Neural progenitor cell (in vitro differentiated cells): Measurements from ENCODE around the gene TLE1. TPM values are rescaled to one million over a fixed set of nuclear protein-coding genes. Genes with fewer than 3 reads are reported as not detected.

Source experiments
- DNase-seq: peaks from one replicate; pipeline ENCODE4 v3.0.0-alpha.2; 2016; ENCODE audit warnings: low spot score
- H2AFZ ChIP-seq: fragments of 200-600 bp; sonication (generic); replicated peaks from 2 replicates; pipeline ENCODE4 v1.6.1; 2016; ENCODE audit warnings: antibody characterized with exemption
- H3F3A ChIP-seq: fragments of 200-600 bp; sonication (generic); 2 replicates; pipeline ENCODE4 v1.6.1; 2016; ENCODE audit warnings: antibody characterized with exemption, low read depth
- H3K27ac ChIP-seq: fragments of 200-600 bp; sonication (generic); 2 replicates; pipeline ENCODE4 v1.5.1; 2016; ENCODE audit warnings: mild to moderate bottlenecking
- H3K27me3 ChIP-seq: fragments of 200-600 bp; sonication (generic); 2 replicates; pipeline ENCODE4 v1.6.1; 2016; ENCODE audit warnings: mild to moderate bottlenecking, moderate library complexity
- H3K36me3 ChIP-seq: fragments of 200-600 bp; sonication (generic); 2 replicates; pipeline ENCODE4 v1.5.1; 2016
- H3K4me1 ChIP-seq: fragments of 200-600 bp; sonication (generic); 2 replicates; pipeline ENCODE4 v1.6.1; 2016; ENCODE audit warnings: mixed run types
- H3K4me2 ChIP-seq: fragments of 200-600 bp; sonication (generic); 2 replicates; pipeline ENCODE4 v1.6.1; 2016
- H3K4me3 ChIP-seq: fragments of 200-600 bp; sonication (generic); 2 replicates; pipeline ENCODE4 v1.5.1; 2016
- H3K79me2 ChIP-seq: fragments of 200-600 bp; sonication (generic); 2 replicates; pipeline ENCODE4 v1.6.1; 2016; ENCODE audit warnings: low read depth
- H3K9ac ChIP-seq: fragments of 200-600 bp; sonication (generic); 2 replicates; pipeline ENCODE4 v1.6.1; 2016
- H3K9me3 ChIP-seq: fragments of 200-600 bp; sonication (generic); 2 replicates; pipeline ENCODE4 v1.5.1; 2016; ENCODE audit warnings: low read depth
- H4K20me1 ChIP-seq: fragments of 200-600 bp; sonication (generic); 2 replicates; pipeline ENCODE4 v1.6.1; 2016; ENCODE audit warnings: low read depth
- H3K27ac Mint-ChIP-seq: 3 replicates; pipeline ENCODE4 v1.8.0; 2021; ENCODE audit warnings: mixed read lengths
- H3K27me3 Mint-ChIP-seq: 2 replicates; pipeline ENCODE4 v1.8.0; 2022; ENCODE audit warnings: low read depth, mild to moderate bottlenecking, inconsistent platforms, moderate library complexity, mixed read lengths; ENCODE audit not compliant: insufficient read depth
- H3K36me3 Mint-ChIP-seq: 3 replicates; pipeline ENCODE4 v1.8.0; 2021; ENCODE audit warnings: mixed read lengths
- H3K4me1 Mint-ChIP-seq: 3 replicates; pipeline ENCODE4 v1.8.0; 2021; ENCODE audit warnings: mixed read lengths
- H3K4me3 Mint-ChIP-seq: 3 replicates; pipeline ENCODE4 v1.8.0; 2021; ENCODE audit warnings: mild to moderate bottlenecking, moderate library complexity, mixed read lengths
- H3K9me3 Mint-ChIP-seq: 3 replicates; pipeline ENCODE4 v1.8.0; 2020; ENCODE audit warnings: mixed read lengths
- CTCF ChIP-seq: fragments of 200-600 bp; sonication (generic); IDR thresholded peaks from 2 replicates; pipeline ENCODE4 v1.5.1; 2017; ENCODE audit warnings: antibody characterized with exemption, mild to moderate bottlenecking
- EZH2 ChIP-seq: fragments of 200-600 bp; sonication (generic); IDR thresholded peaks from 2 replicates; pipeline ENCODE4 v1.6.1; 2017; ENCODE audit warnings: antibody characterized with exemption, mild to moderate bottlenecking, moderate library complexity
- EZH2phosphoT487 ChIP-seq: fragments of 200-600 bp; sonication (generic); IDR thresholded peaks from 2 replicates; pipeline ENCODE4 v1.6.1; 2017; ENCODE audit warnings: antibody characterized with exemption
- total RNA-seq: library from RNA; depleted of rRNA; stranded (reverse); fragments of >200 nt; gene quantifications from 2 replicates; pipeline ENCODE4 v1.2.3, GENCODE V29; 2015; ENCODE audit warnings: low replicate concordance

Gene TLE1
- total RNA-seq, 1 donor from 2014 or later = 54.7 TPM

- no peaks in the 10 kb centered on the region for H3K27me3 ChIP-seq
- H3K4me1 ChIP-seq = peaks cover 10% of the 10 kb centered on the region
- no peaks in the 10 kb centered on the region for H3K27me3 Mint-ChIP-seq
- H3F3A ChIP-seq = no peaks in the 10 kb centered on the region
- H3K79me2 ChIP-seq = peaks cover 6% of the 10 kb centered on the region
- H3K4me2 ChIP-seq = no peak overlapping the region
- no peak overlapping the region for H3K27ac ChIP-seq
- H3K9me3 ChIP-seq = no peaks in the 10 kb centered on the region
- peaks cover 7% of the 10 kb centered on the region for H3K36me3 ChIP-seq
- no peak overlapping the region for H3K4me3 Mint-ChIP-seq
- no peak for TF ChIP-seq CTCF
- H3K9ac ChIP-seq = no peak overlapping the region
- no peak overlapping the region for H3K4me3 ChIP-seq
- H3K27ac Mint-ChIP-seq = no peak overlapping the region
- H3K4me1 Mint-ChIP-seq = peaks cover 12% of the 10 kb centered on the region
- DNase-seq = no peak
- H2AFZ ChIP-seq = no peak overlapping the region
- H3K36me3 Mint-ChIP-seq = peaks cover 62% of the 10 kb centered on the region
- no peaks in the 10 kb centered on the region for H4K20me1 ChIP-seq
- no peaks in the 10 kb centered on the region for H3K9me3 Mint-ChIP-seq
These were observed 84.1 kb downstream of the TLE1 start for GRCh38 chr9:81605170-81605670.

GRCh38 chr9:81604306-81605169 is 84.8 kb downstream of the TLE1 start:
- H3K9me3 ChIP-seq = no peaks in the 10 kb centered on the region
- Mint-ChIP-seq H3K4me1 (peaks cover 5% of the 10 kb centered on the region), H3K36me3 (peaks cover 61% of the 10 kb centered on the region), H3K4me3 (no peak overlapping the region), H3K27me3 (no peaks in the 10 kb centered on the region), H3K9me3 (no peaks in the 10 kb centered on the region), H3K27ac (no peak overlapping the region)
- H2AFZ ChIP-seq = no peak overlapping the region
- no peaks in the 10 kb centered on the region for H3K27me3 ChIP-seq
- H3K27ac ChIP-seq = no peak overlapping the region
- H3K4me2 ChIP-seq = no peak overlapping the region
- peaks cover 13% of the 10 kb centered on the region for H3K79me2 ChIP-seq
- H3K9ac ChIP-seq = no peak overlapping the region
- H4K20me1 ChIP-seq = no peaks in the 10 kb centered on the region
- no peaks in the 10 kb centered on the region for H3F3A ChIP-seq
- TF ChIP-seq EZH2phosphoT487 = no peak
- TF ChIP-seq EZH2 = no peak
- no peak for TF ChIP-seq CTCF
- peaks cover 3% of the 10 kb centered on the region for H3K4me1 ChIP-seq
- H3K36me3 ChIP-seq = peaks cover 13% of the 10 kb centered on the region
- no peak overlapping the region for H3K4me3 ChIP-seq
- no peak for DNase-seq

GRCh38 chr9:81602887-81603680 is 86.3 kb downstream of the TLE1 start:
- Mint-ChIP-seq H3K27me3 (no peaks in the 10 kb centered on the region), H3K27ac (no peak overlapping the region), H3K9me3 (no peaks in the 10 kb centered on the region), H3K4me3 (no peak overlapping the region), H3K4me1 (peaks cover 5% of the 10 kb centered on the region), H3K36me3 (peaks cover 64% of the 10 kb centered on the region)
- Histone ChIP-seq H3K9me3 (no peaks in the 10 kb centered on the region), H2AFZ (no peak overlapping the region), H3K4me1 (peaks cover 2% of the 10 kb centered on the region), H3K27me3 (no peaks in the 10 kb centered on the region), H4K20me1 (no peaks in the 10 kb centered on the region), H3K27ac (no peak overlapping the region), H3K79me2 (peaks cover 13% of the 10 kb centered on the region), H3K9ac (no peak overlapping the region), H3K4me3 (no peak overlapping the region), H3K36me3 (peaks cover 13% of the 10 kb centered on the region), H3F3A (no peaks in the 10 kb centered on the region), H3K4me2 (no peak overlapping the region)
- no peak for DNase-seq
- no peak for TF ChIP-seq CTCF
- TF ChIP-seq EZH2 = no peak
- TF ChIP-seq EZH2phosphoT487 = no peak
